SU-DHL-6 (cell line): ENCODE measurements around the gene EIF2B2.

Source experiments
- H2AFZ ChIP-seq: fragments of 200-600 bp; sonication (generic); 2 replicates; pipeline ENCODE4 v1.6.1; 2014; ENCODE audit warnings: low read depth, mild to moderate bottlenecking, moderate library complexity, mixed read lengths, antibody characterized with exemption, low read length; ENCODE audit not compliant: severe bottlenecking
- H3F3A ChIP-seq: fragments of 200-600 bp; shearing (Covaris generic); 2 replicates; pipeline ENCODE4 v1.6.0; 2016; ENCODE audit warnings: antibody characterized with exemption, mild to moderate bottlenecking; ENCODE audit not compliant: insufficient read depth
- H3K27ac ChIP-seq: fragments of 200-600 bp; sonication (generic); 2 replicates; pipeline ENCODE4 v1.5.1; 2016; ENCODE audit warnings: low read depth, mild to moderate bottlenecking, low read length, moderate library complexity, mixed read lengths
- H3K27me3 ChIP-seq: fragments of 200-600 bp; sonication (generic), shearing (Covaris generic); 2 replicates; pipeline ENCODE4 v1.6.0; 2014; ENCODE audit warnings: mild to moderate bottlenecking, low read length
- H3K36me3 ChIP-seq: fragments of 200-600 bp; sonication (generic); 2 replicates; pipeline ENCODE4 v1.6.1; 2014; ENCODE audit warnings: mild to moderate bottlenecking, low read length, mixed read lengths
- H3K4me2 ChIP-seq: fragments of 300-600, 200-600 bp; shearing (Covaris generic), sonication (generic); 2 replicates; pipeline ENCODE4 v1.6.0; 2014; ENCODE audit warnings: low read length, low read depth, mild to moderate bottlenecking; ENCODE audit not compliant: poor library complexity, severe bottlenecking
- H3K4me3 ChIP-seq: fragments of 200-600 bp; sonication (generic); 2 replicates; pipeline ENCODE4 v1.5.1; 2014; ENCODE audit warnings: antibody characterized with exemption, low read length, mild to moderate bottlenecking, mixed read lengths; ENCODE audit not compliant: insufficient read depth, poor library complexity, severe bottlenecking
- H3K79me2 ChIP-seq: fragments of 200-600 bp; sonication (generic); 2 replicates; pipeline ENCODE4 v1.6.1; 2014; ENCODE audit warnings: mild to moderate bottlenecking, low read length, moderate library complexity; ENCODE audit not compliant: insufficient read depth
- H3K9ac ChIP-seq: fragments of 200-600 bp; sonication (generic); 2 replicates; pipeline ENCODE4 v1.7.0; 2014; ENCODE audit warnings: mild to moderate bottlenecking, low read length
- H3K9me2 ChIP-seq: fragments of 200-600 bp; sonication (generic); replicated peaks from 2 replicates; pipeline ENCODE4 v1.6.1; 2014; ENCODE audit warnings: low read length; ENCODE audit not compliant: insufficient read depth
- H3K9me3 ChIP-seq: fragments of 200-600 bp; sonication (generic); 2 replicates; pipeline ENCODE4 v1.6.1; 2014; ENCODE audit warnings: low read length, mixed read lengths; ENCODE audit not compliant: insufficient read depth
- H4K20me1 ChIP-seq: fragments of 200-600 bp; sonication (generic); 2 replicates; pipeline ENCODE4 v1.6.1; 2014; ENCODE audit warnings: low read depth, mild to moderate bottlenecking, antibody characterized with exemption, low read length, moderate library complexity, mixed read lengths
- CTCF ChIP-seq: fragments of 200-600 bp; sonication (generic); IDR thresholded peaks from one replicate; pipeline ENCODE4 v1.5.1; 2017; ENCODE audit warnings: antibody characterized with exemption, mild to moderate bottlenecking, low read length, moderate library complexity; ENCODE audit not compliant: insufficient read depth, poor library complexity, severe bottlenecking
- EZH2phosphoT487 ChIP-seq: fragments of 200-600 bp; sonication (generic), shearing (Covaris generic); conservative IDR thresholded peaks from 2 replicates; pipeline ENCODE4 v1.6.1; 2018; ENCODE audit warnings: mild to moderate bottlenecking, antibody characterized with exemption, low read length, moderate library complexity, mixed read lengths

EIF2B2 gene

GRCh38 chr14:74954947-74955228 is 47.8 kb upstream of the EIF2B2 start:
- TF ChIP-seq EZH2phosphoT487 (no peak), CTCF (no peak)
- no peak overlapping the region for H3K4me3 ChIP-seq
- no peaks in the 10 kb centered on the region for H3K27me3 ChIP-seq
- no peaks in the 10 kb centered on the region for H3K79me2 ChIP-seq
- no peak overlapping the region for H3K4me2 ChIP-seq
- H3K9me2 ChIP-seq = no peaks in the 10 kb centered on the region
- no peaks in the 10 kb centered on the region for H3F3A ChIP-seq
- H3K36me3 ChIP-seq = no peaks in the 10 kb centered on the region
- H3K9ac ChIP-seq = no peak overlapping the region
- H2AFZ ChIP-seq = no peak overlapping the region
- H3K27ac ChIP-seq = no peak overlapping the region
- no peaks in the 10 kb centered on the region for H3K9me3 ChIP-seq
- no peaks in the 10 kb centered on the region for H4K20me1 ChIP-seq

GRCh38 chr14:74955229-74956026 is 47.3 kb upstream of the EIF2B2 start, which contains the start of gene PGF:
TSS of gene PGF (minus strand) at chr14:74955597. CDS start at chr14:74955242, 355 bp downstream.
- Histone ChIP-seq H3K27ac (no peak within 1 kb of the TSS), H2AFZ (no peak within 1 kb of the TSS)

GRCh38 chr14:74956027-74956279 is 46.8 kb upstream of the EIF2B2 start:
- no peaks in the 10 kb centered on the region for H3K27me3 ChIP-seq
- H3K36me3 ChIP-seq = no peaks in the 10 kb centered on the region
- H4K20me1 ChIP-seq = no peaks in the 10 kb centered on the region
- H2AFZ ChIP-seq = no peak overlapping the region
- TF ChIP-seq EZH2phosphoT487 (no peak), CTCF (no peak)
- no peak overlapping the region for H3K4me3 ChIP-seq
- no peak overlapping the region for H3K4me2 ChIP-seq
- no peak overlapping the region for H3K9ac ChIP-seq
- H3K79me2 ChIP-seq = no peaks in the 10 kb centered on the region
- no peak overlapping the region for H3K27ac ChIP-seq
- H3F3A ChIP-seq = no peaks in the 10 kb centered on the region
- no peaks in the 10 kb centered on the region for H3K9me2 ChIP-seq
- no peaks in the 10 kb centered on the region for H3K9me3 ChIP-seq

More at GRCh38 chr14:74955229-74956026, 47.3 kb upstream of the EIF2B2 start, which contains the start of gene PGF:
- no peak within 1 kb of the TSS for H3K4me3 ChIP-seq
- H3K27me3 ChIP-seq = no peaks in the 10 kb centered on the region
- no peaks in the 10 kb centered on the region for H3K9me3 ChIP-seq
- H3K9me2 ChIP-seq = no peaks in the 10 kb centered on the region
- no peaks in the 10 kb centered on the region for H3K79me2 ChIP-seq
- no peaks in the 10 kb centered on the region for H4K20me1 ChIP-seq
- H3K36me3 ChIP-seq = no peaks in the 10 kb centered on the region
- no peaks in the 10 kb centered on the region for H3F3A ChIP-seq
- no peak within 1 kb of the TSS for H3K9ac ChIP-seq
- no peak within 1 kb of the TSS for H3K4me2 ChIP-seq
- TF ChIP-seq CTCF (no peak), EZH2phosphoT487 (no peak)
